Lower leg skin (tissue), 3 donors: ENCODE results near the gene C1QTNF4.

Experiments used
- POLR2A ChIP-seq, 2 donors: fragments of 450-650 bp; IDR thresholded peaks; one replicate each; pipeline ENCODE4 v1.6.1; 2016 to 2017; ENCODE audit warnings: antibody characterized with exemption in 2 of 2, mild to moderate bottlenecking in 1 of 2, moderate library complexity in 1 of 2
- TF ChIP-seq, protein P1 (sequence below), 3 donors: fragments of 450-650 bp; IDR thresholded peaks; one replicate each; pipeline ENCODE4 v1.5.1; 2016; ENCODE audit warnings: antibody characterized with exemption in 3 of 3, mild to moderate bottlenecking in 3 of 3, moderate library complexity in 2 of 3

DNA sequence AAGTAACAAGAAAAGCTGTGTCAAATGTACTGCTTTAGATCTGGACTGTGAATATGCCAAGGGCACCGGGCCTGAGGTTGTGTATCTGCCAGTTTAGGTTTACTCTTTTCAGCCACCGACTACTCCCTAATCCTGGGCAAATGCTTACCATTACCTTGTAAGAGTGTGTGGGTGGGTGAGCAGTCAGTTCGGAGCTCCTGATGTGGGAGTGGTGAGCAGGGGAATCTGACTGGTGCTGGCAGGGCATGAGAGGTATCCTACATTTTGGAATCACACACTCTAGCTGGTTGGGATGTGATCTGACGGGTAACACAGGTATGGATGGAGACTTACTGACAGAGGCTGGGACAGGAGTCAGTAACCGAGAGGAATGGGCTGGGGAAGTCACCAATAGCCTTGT lies 10.4 kb downstream of the C1QTNF4 start:
- TF ChIP-seq, protein P1, sequence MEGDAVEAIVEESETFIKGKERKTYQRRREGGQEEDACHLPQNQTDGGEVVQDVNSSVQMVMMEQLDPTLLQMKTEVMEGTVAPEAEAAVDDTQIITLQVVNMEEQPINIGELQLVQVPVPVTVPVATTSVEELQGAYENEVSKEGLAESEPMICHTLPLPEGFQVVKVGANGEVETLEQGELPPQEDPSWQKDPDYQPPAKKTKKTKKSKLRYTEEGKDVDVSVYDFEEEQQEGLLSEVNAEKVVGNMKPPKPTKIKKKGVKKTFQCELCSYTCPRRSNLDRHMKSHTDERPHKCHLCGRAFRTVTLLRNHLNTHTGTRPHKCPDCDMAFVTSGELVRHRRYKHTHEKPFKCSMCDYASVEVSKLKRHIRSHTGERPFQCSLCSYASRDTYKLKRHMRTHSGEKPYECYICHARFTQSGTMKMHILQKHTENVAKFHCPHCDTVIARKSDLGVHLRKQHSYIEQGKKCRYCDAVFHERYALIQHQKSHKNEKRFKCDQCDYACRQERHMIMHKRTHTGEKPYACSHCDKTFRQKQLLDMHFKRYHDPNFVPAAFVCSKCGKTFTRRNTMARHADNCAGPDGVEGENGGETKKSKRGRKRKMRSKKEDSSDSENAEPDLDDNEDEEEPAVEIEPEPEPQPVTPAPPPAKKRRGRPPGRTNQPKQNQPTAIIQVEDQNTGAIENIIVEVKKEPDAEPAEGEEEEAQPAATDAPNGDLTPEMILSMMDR (IDR thresholded peaks at IDR 0.05) = no peak
- no peak for TF ChIP-seq POLR2A (IDR thresholded peaks at IDR 0.05)
